Measurements from ENCODE around the gene RETREG2. TPM values are rescaled to one million over a fixed set of nuclear protein-coding genes. Genes with fewer than 3 reads are reported as not detected.
A peak's percentile ranks its signal among the peaks of the same experiment; 100 is the strongest.

Gene RETREG2
- total RNA-seq, 1 donor from 2014 or later: 43.7 TPM

DNA sequence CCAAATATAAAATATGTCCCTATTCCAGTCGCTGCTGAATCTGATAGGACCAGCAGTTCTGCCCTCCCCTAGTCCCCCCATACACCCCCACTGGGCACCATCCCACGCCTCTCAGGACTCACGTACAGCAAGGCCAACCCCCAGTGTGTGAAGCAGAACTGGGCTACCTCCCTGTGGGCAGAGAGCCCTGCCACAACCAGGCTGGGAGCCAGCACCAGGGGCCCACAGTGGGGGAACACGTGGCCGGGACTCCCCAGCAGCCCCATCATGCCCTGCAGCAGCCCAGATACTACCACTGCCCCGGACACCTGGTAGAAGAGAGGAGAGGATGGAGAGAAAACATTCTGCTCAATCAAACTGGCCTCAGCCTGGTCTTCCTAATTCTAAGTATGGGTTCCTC, 9.5 kb upstream of the RETREG2 start:
- H3K27me3 ChIP-seq: no peaks in the 10 kb centered on the region
- DNase-seq (ENCODE audit: extremely low spot score in 2 of 2): peak in 1 of 2 donors; percentile 76
- no peaks in the 10 kb centered on the region for H3K4me1 ChIP-seq
- TF ChIP-seq, protein P1, sequence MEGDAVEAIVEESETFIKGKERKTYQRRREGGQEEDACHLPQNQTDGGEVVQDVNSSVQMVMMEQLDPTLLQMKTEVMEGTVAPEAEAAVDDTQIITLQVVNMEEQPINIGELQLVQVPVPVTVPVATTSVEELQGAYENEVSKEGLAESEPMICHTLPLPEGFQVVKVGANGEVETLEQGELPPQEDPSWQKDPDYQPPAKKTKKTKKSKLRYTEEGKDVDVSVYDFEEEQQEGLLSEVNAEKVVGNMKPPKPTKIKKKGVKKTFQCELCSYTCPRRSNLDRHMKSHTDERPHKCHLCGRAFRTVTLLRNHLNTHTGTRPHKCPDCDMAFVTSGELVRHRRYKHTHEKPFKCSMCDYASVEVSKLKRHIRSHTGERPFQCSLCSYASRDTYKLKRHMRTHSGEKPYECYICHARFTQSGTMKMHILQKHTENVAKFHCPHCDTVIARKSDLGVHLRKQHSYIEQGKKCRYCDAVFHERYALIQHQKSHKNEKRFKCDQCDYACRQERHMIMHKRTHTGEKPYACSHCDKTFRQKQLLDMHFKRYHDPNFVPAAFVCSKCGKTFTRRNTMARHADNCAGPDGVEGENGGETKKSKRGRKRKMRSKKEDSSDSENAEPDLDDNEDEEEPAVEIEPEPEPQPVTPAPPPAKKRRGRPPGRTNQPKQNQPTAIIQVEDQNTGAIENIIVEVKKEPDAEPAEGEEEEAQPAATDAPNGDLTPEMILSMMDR (IDR thresholded peaks at IDR 0.05): no peak
- no peak for TF ChIP-seq POLR2AphosphoS5 (IDR thresholded peaks at IDR 0.05; ENCODE audit: insufficient read depth in 1 of 2, low read depth in 1 of 2)
- no peak for TF ChIP-seq POLR2A (IDR thresholded peaks at IDR 0.05)
- H3K27ac ChIP-seq: no peak overlapping the region
- no peak overlapping the region for H3K4me3 ChIP-seq
- H3K36me3 ChIP-seq: peaks cover 0 to 13% of the 10 kb centered on the region in 2 donors
- H3K9me3 ChIP-seq: no peaks in the 10 kb centered on the region
- intact Hi-C loops (cut with DNase I): loop anchor here (5.0 to 10.0 kb wide), 2 partner anchors 129 to 216 kb away; partner anchors contain the start of gene DNPEP

DNA sequence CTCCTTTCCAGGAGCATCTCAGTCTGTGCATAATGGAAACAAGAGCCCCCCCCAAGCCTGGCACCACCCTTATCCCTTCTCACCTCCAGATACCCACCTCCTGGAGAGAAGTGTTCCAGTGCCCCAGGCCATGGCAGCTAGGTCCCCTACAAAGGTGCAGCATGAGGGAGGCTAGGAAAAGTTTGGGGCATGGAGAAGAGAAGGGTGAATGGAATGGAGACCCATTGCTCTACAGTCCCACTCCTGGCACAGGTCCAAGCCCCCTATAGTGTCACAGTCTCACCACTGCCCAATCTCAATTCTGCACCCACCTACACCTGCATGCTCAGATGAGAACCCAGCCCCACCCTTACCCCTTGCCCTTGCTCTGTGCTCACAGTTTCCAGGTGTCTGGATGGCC, 9.1 kb upstream of the RETREG2 start:
- TF ChIP-seq POLR2AphosphoS5 (IDR thresholded peaks at IDR 0.05; ENCODE audit: insufficient read depth in 1 of 2, low read depth in 1 of 2) (no peak), POLR2A (IDR thresholded peaks at IDR 0.05) (no peak)
- TF ChIP-seq, protein P1 (IDR thresholded peaks at IDR 0.05): no peak
- intact Hi-C loops (cut with DNase I): loop anchor here (5.0 to 10.0 kb wide), 2 partner anchors 128 to 216 kb away; partner anchors contain the start of gene DNPEP
- DNase-seq (ENCODE audit: extremely low spot score in 2 of 2): peak in 1 of 2 donors; percentile 81

DNA sequence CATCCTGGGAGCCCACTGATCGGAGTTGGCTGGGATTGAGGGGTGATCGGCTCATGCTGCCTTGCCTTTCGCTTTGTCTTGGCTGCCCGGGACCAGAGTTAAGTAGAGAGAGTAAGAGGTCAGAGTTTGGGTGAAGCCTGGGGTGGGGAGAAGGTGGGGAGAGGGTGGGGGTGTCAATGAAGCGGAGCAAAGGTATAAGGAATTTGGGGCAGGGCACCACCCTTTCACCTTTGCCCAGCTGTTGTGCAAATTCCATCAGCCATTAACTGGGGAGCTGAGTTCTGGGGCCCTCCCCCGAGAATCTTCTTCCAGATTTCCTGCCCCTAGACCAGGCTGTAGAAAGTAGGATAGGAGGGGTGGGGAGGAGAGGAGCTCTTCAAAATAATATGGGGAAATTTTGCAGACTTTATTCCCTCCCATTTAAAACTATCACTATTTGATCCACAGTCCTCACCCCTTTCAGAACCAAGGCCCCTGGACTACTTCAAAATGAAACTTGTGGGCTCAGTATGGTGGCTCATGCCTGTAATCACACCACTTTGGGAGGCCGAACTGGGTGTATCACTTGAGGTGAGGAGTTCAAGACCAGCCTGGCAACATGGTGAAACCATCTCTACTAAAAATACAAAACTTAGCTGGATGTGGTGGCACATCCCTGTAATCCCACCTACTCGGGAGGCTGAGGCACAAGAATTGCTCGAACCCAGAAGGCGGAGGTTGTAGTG, 8.0 kb upstream of the RETREG2 start, which contains the start of gene SLC23A3:
Gene SLC23A3 (minus strand): TSS at position 100 of the 725 bp plus-strand sequence. CDS start 45 bp downstream, at position 55.
- intact Hi-C loops (cut with DNase I): loop anchor here (5.0 to 10.0 kb wide), 2 partner anchors 127 to 215 kb away; partner anchors contain the start of gene DNPEP
- H3K9me3 ChIP-seq: no peaks in the 10 kb centered on the region
- peak within 1 kb of the TSS; percentile 81 for H3K27ac ChIP-seq
- TF ChIP-seq, protein P1 (IDR thresholded peaks at IDR 0.05): no peak
- no peak for TF ChIP-seq POLR2AphosphoS5 (IDR thresholded peaks at IDR 0.05; ENCODE audit: insufficient read depth in 1 of 2, low read depth in 1 of 2)
- no peak for TF ChIP-seq POLR2A (IDR thresholded peaks at IDR 0.05)
- H3K4me1 ChIP-seq: peaks cover 5% of the 10 kb centered on the region
- peak in 1 of 2 donors; percentile 27 for DNase-seq (ENCODE audit: extremely low spot score in 2 of 2)
- H3K27me3 ChIP-seq: no peaks in the 10 kb centered on the region
- no peak within 1 kb of the TSS for H3K4me3 ChIP-seq
- H3K36me3 ChIP-seq: peaks cover 0 to 27% of the 10 kb centered on the region in 2 donors

More for the DNA sequence above, 9.1 kb upstream of the RETREG2 start:
- Histone ChIP-seq H3K4me3 (no peak overlapping the region), H3K9me3 (no peaks in the 10 kb centered on the region), H3K27me3 (no peaks in the 10 kb centered on the region), H3K36me3 (peaks cover 0 to 16% of the 10 kb centered on the region in 2 donors), H3K4me1 (no peaks in the 10 kb centered on the region), H3K27ac (no peak overlapping the region)

DNA sequence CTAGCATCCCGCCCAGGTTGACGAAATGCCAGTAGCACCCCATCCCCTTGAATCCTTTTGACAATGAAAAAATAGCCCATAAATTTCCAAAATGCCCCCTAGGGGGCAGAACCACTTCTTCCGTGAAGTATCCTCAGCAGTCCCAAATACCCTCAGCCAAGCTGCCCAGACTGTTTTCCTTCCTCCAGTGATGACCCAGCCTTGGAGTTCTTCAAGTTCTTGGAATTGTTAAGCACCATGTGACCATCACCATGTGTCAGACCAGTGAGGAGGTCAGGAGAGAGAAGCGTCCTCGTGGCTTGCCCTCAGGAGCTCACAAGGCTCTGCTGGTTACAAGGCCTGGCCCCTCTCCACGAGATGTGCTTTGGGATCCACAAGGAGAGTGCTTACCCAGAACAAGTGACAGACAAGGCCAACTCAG, 6.8 kb upstream of the RETREG2 start:
- Histone ChIP-seq H3K4me1 (peaks cover 16% of the 10 kb centered on the region), H3K27ac (peak overlapping the region; percentile 81), H3K9me3 (no peaks in the 10 kb centered on the region), H3K4me3 (no peak overlapping the region), H3K27me3 (no peaks in the 10 kb centered on the region), H3K36me3 (peaks cover 0 to 30% of the 10 kb centered on the region in 2 donors)
- intact Hi-C loops (cut with DNase I): no loop called here
- DNase-seq (ENCODE audit: extremely low spot score in 2 of 2): peak in 1 of 2 donors; percentile 92
- TF ChIP-seq POLR2A (IDR thresholded peaks at IDR 0.05) (no peak), POLR2AphosphoS5 (IDR thresholded peaks at IDR 0.05; ENCODE audit: insufficient read depth in 1 of 2, low read depth in 1 of 2) (peak; percentile 58 to 77)
- TF ChIP-seq, protein P1 (IDR thresholded peaks at IDR 0.05): peak; percentile 63 to 67 (median 65)
